ENCODE results near the gene YIPF5.

YIPF5 gene

GRCh38 chr5:144183254-144183889, 12.9 kb upstream of the YIPF5 start:
- in situ Hi-C loops (cut with MboI; ENCODE audit: low sequenced_read_pairs) = no loop called here

- in situ Hi-C loops (cut with MboI; ENCODE audit: low sequenced_read_pairs) = no loop called here
Measured at GRCh38 chr5:144179226-144179625, 8.8 kb upstream of the YIPF5 start.

- in situ Hi-C loops (cut with MboI; ENCODE audit: low sequenced_read_pairs) = no loop called here
Measured at GRCh38 chr5:144177548-144177947, 7.1 kb upstream of the YIPF5 start.

- in situ Hi-C loops (cut with MboI; ENCODE audit: low sequenced_read_pairs) = no loop called here
Measured at GRCh38 chr5:144173766-144174165, 3.3 kb upstream of the YIPF5 start.

GRCh38 chr5:144169904-144170275, 569 bp downstream of the YIPF5 start:
- in situ Hi-C loops (cut with MboI; ENCODE audit: low sequenced_read_pairs) = no loop called here

GRCh38 chr5:144167998-144168397, 2.5 kb downstream of the YIPF5 start:
- in situ Hi-C loops (cut with MboI; ENCODE audit: low sequenced_read_pairs) = no loop called here

GRCh38 chr5:144166696-144167095, 3.8 kb downstream of the YIPF5 start:
- in situ Hi-C loops (cut with MboI; ENCODE audit: low sequenced_read_pairs) = no loop called here

- in situ Hi-C loops (cut with MboI; ENCODE audit: low sequenced_read_pairs) = no loop called here
Measured at GRCh38 chr5:144162686-144163085, 7.8 kb downstream of the YIPF5 start.

- in situ Hi-C loops (cut with MboI; ENCODE audit: low sequenced_read_pairs) = no loop called here
Measured at GRCh38 chr5:144156767-144157171, 13.7 kb downstream of the YIPF5 start.

GRCh38 chr5:144151026-144151425, 19.4 kb downstream of the YIPF5 start:
- in situ Hi-C loops (cut with MboI; ENCODE audit: low sequenced_read_pairs) = no loop called here

- in situ Hi-C loops (cut with MboI; ENCODE audit: low sequenced_read_pairs) = no loop called here
Measured at GRCh38 chr5:144144956-144145751, 25.3 kb downstream of the YIPF5 start.

- in situ Hi-C loops (cut with MboI; ENCODE audit: low sequenced_read_pairs) = no loop called here
Measured at GRCh38 chr5:144143625-144144024, 26.8 kb downstream of the YIPF5 start.

GRCh38 chr5:144142824-144143162, 27.7 kb downstream of the YIPF5 start:
- in situ Hi-C loops (cut with MboI; ENCODE audit: low sequenced_read_pairs) = no loop called here

GRCh38 chr5:144142139-144142823, 28.2 kb downstream of the YIPF5 start:
- in situ Hi-C loops (cut with MboI; ENCODE audit: low sequenced_read_pairs) = no loop called here

- in situ Hi-C loops (cut with MboI; ENCODE audit: low sequenced_read_pairs) = no loop called here
Measured at GRCh38 chr5:144141585-144141984, 28.9 kb downstream of the YIPF5 start.

- in situ Hi-C loops (cut with MboI; ENCODE audit: low sequenced_read_pairs) = no loop called here
Measured at GRCh38 chr5:144139586-144139985, 30.9 kb downstream of the YIPF5 start.

- in situ Hi-C loops (cut with MboI; ENCODE audit: low sequenced_read_pairs) = no loop called here
Measured at GRCh38 chr5:144135113-144135762, 35.2 kb downstream of the YIPF5 start.

- in situ Hi-C loops (cut with MboI; ENCODE audit: low sequenced_read_pairs) = no loop called here
Measured at GRCh38 chr5:144134194-144134826, 36.1 kb downstream of the YIPF5 start.

- in situ Hi-C loops (cut with MboI; ENCODE audit: low sequenced_read_pairs) = no loop called here
Measured at GRCh38 chr5:144133050-144133633, 37.3 kb downstream of the YIPF5 start.

- in situ Hi-C loops (cut with MboI; ENCODE audit: low sequenced_read_pairs) = no loop called here
Measured at GRCh38 chr5:144131261-144131660, 39.2 kb downstream of the YIPF5 start.

- in situ Hi-C loops (cut with MboI; ENCODE audit: low sequenced_read_pairs) = no loop called here
Measured at GRCh38 chr5:144130306-144130705, 40.2 kb downstream of the YIPF5 start.
